ENCODE data around the gene FBXO38. TPM values are rescaled to one million over a fixed set of nuclear protein-coding genes. Genes with fewer than 3 reads are reported as not detected.

Gene FBXO38
- total RNA-seq, 1 donor from 2014 or later: 37.7 TPM

DNA sequence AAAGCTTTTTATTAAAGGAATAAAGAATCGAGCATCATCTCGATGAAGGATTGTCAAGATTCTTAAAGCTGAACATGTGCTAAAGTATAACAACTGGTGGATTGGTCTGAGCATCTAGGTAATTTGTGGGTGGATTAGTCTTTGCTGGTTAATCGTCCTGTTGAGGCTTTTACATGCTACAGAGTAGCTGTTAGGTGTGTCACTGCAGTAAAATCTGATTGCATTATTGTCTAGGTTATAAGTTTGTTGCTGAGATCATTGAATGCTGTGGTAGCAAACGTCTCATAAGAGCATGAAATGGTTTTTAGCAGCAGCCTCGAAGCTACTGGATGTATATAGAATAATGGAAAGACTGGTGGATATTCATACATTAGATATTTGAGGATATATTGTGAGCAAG, 7.2 kb downstream of the FBXO38 start:
- Mint-ChIP-seq H3K4me1 (ENCODE audit: low read depth) (peaks cover 45% of the 10 kb centered on the region), H3K27me3 (ENCODE audit: low read depth) (no peaks in the 10 kb centered on the region), H3K9me3 (ENCODE audit: low read depth) (no peaks in the 10 kb centered on the region), H3K36me3 (ENCODE audit: low read depth) (peaks cover 4% of the 10 kb centered on the region), H3K27ac (ENCODE audit: unreplicated experiment) (no peak overlapping the region), H3K4me3 (ENCODE audit: unreplicated experiment) (no peak overlapping the region)
- DNase-seq (ENCODE audit: low spot score): no peak
- TF ChIP-seq, protein P1, sequence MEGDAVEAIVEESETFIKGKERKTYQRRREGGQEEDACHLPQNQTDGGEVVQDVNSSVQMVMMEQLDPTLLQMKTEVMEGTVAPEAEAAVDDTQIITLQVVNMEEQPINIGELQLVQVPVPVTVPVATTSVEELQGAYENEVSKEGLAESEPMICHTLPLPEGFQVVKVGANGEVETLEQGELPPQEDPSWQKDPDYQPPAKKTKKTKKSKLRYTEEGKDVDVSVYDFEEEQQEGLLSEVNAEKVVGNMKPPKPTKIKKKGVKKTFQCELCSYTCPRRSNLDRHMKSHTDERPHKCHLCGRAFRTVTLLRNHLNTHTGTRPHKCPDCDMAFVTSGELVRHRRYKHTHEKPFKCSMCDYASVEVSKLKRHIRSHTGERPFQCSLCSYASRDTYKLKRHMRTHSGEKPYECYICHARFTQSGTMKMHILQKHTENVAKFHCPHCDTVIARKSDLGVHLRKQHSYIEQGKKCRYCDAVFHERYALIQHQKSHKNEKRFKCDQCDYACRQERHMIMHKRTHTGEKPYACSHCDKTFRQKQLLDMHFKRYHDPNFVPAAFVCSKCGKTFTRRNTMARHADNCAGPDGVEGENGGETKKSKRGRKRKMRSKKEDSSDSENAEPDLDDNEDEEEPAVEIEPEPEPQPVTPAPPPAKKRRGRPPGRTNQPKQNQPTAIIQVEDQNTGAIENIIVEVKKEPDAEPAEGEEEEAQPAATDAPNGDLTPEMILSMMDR (IDR thresholded peaks at IDR 0.05): no peak

DNA sequence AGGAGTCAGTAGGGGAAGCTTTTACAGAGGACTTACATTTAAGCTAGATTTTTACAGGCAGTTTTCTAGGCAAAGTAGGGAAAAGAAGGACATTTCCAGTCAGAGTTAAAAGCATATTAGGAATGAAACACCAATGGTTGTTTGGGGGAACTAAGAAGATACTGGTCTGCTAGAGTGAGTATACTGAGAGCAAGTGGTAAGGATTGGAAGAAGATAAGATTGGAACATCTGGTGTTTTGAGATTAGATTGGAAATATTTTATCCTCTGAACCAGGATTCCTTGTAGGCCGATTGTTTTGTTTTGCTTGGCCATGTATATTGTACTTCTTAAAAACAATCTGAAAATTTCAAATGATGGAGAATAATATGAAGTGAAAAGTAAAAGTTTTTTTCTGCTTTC, 7.7 kb downstream of the FBXO38 start:
- peaks cover 40% of the 10 kb centered on the region for H3K4me1 Mint-ChIP-seq (ENCODE audit: low read depth)
- no peak for DNase-seq (ENCODE audit: low spot score)
- H3K27me3 Mint-ChIP-seq (ENCODE audit: low read depth): no peaks in the 10 kb centered on the region
- H3K4me3 Mint-ChIP-seq (ENCODE audit: unreplicated experiment): no peak overlapping the region
- peaks cover 4% of the 10 kb centered on the region for H3K36me3 Mint-ChIP-seq (ENCODE audit: low read depth)
- H3K9me3 Mint-ChIP-seq (ENCODE audit: low read depth): no peaks in the 10 kb centered on the region
- H3K27ac Mint-ChIP-seq (ENCODE audit: unreplicated experiment): peak overlapping the region; percentile 12
- TF ChIP-seq, protein P1 (IDR thresholded peaks at IDR 0.05): no peak

DNA sequence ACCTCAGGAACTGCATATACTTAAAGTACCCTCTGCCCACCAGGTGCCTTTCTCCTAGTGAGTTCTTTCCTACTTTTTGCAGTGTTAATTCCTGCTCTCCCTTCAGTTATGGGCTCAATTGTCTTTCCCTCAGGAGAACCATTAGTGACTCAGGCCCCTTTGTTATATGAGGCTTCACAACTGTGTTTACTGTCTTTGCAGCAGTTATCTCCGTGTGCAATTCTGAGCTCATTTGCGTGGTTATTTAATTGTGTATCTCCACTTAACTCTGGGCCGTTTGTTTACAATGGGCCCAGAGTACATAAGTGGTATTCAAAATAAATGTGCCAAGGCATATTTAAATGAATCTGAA, 9.6 kb downstream of the FBXO38 start:
- peak overlapping the region; percentile 42 for H3K27ac Mint-ChIP-seq (ENCODE audit: unreplicated experiment)

DNA sequence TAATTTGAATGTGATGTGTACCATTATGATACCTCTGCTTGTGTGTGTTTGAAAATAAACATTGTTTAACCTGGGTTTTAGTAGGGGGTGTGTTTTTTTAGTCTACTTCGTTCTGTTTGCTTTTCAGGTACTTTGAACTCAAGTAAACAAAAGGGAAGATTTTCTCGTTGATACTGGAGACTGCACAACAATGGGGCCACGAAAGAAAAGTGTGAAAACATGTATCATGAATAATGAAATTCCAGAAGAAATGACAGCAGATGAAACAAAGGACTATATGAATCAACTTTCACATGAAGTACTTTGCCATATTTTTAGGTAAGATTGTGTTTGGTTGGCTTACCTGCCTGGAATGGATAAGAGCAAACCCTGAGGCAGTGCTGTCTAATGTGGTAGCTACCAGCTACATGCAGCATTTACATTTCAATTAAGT, 10.8 kb downstream of the FBXO38 start:
- Mint-ChIP-seq H3K27ac (ENCODE audit: unreplicated experiment) (no peak overlapping the region), H3K9me3 (ENCODE audit: low read depth) (no peaks in the 10 kb centered on the region), H3K4me3 (ENCODE audit: unreplicated experiment) (no peak overlapping the region), H3K4me1 (ENCODE audit: low read depth) (peaks cover 26% of the 10 kb centered on the region), H3K36me3 (ENCODE audit: low read depth) (peaks cover 12% of the 10 kb centered on the region), H3K27me3 (ENCODE audit: low read depth) (no peaks in the 10 kb centered on the region)
- DNase-seq (ENCODE audit: low spot score): no peak
- TF ChIP-seq, protein P1 (IDR thresholded peaks at IDR 0.05): no peak

More for the DNA sequence above, 9.6 kb downstream of the FBXO38 start:
- no peaks in the 10 kb centered on the region for H3K27me3 Mint-ChIP-seq (ENCODE audit: low read depth)
- H3K36me3 Mint-ChIP-seq (ENCODE audit: low read depth): peaks cover 7% of the 10 kb centered on the region
- DNase-seq (ENCODE audit: low spot score): no peak
- TF ChIP-seq, protein P1 (IDR thresholded peaks at IDR 0.05): no peak
- H3K4me1 Mint-ChIP-seq (ENCODE audit: low read depth): peaks cover 32% of the 10 kb centered on the region
- no peaks in the 10 kb centered on the region for H3K9me3 Mint-ChIP-seq (ENCODE audit: low read depth)
- no peak overlapping the region for H3K4me3 Mint-ChIP-seq (ENCODE audit: unreplicated experiment)

DNA sequence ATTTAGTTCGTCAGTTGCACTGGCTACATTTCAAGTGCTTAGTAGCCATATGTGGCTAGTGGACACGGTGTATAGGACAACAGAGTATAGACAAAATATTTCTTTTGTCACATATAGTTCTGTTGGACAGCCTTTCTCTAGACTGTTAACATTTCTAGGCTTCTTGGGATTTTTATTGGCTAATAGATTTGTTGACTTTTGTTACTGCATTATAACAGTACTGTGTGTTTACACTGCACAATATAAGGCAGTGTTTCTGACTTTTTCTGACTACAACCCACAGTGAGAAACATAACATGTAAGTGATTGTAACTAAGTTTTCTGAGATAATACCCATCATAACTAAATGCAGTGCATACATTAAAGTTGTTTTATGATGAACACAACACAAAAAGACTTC, 11.3 kb downstream of the FBXO38 start:
- H3K27ac Mint-ChIP-seq (ENCODE audit: unreplicated experiment): no peak overlapping the region
- DNase-seq (ENCODE audit: low spot score): no peak
- H3K4me3 Mint-ChIP-seq (ENCODE audit: unreplicated experiment): no peak overlapping the region
- peaks cover 26% of the 10 kb centered on the region for H3K4me1 Mint-ChIP-seq (ENCODE audit: low read depth)
- TF ChIP-seq, protein P1 (IDR thresholded peaks at IDR 0.05): no peak
- H3K36me3 Mint-ChIP-seq (ENCODE audit: low read depth): peaks cover 13% of the 10 kb centered on the region
- no peaks in the 10 kb centered on the region for H3K9me3 Mint-ChIP-seq (ENCODE audit: low read depth)
- H3K27me3 Mint-ChIP-seq (ENCODE audit: low read depth): no peaks in the 10 kb centered on the region
